Putamen (tissue), 1 donor: Measurements from ENCODE around the gene FGF12.
"Not testable (repeated sequence)": the region's sequence is repeated elsewhere in the genome, so short reads cannot be mapped to it uniquely, and the experiment has no call there.

ENCODE experiments used
- DNase-seq: peaks from one replicate; pipeline ENCODE4 v3.0.0-alpha.2; 2016; ENCODE audit warnings: low spot score

The FGF12 gene

GRCh38 chr3:192727032-192727847, at the start of gene FGF12:
FGF12 (minus strand) TSS chr3:192727541.
- peak; percentile 87 for DNase-seq

DNA sequence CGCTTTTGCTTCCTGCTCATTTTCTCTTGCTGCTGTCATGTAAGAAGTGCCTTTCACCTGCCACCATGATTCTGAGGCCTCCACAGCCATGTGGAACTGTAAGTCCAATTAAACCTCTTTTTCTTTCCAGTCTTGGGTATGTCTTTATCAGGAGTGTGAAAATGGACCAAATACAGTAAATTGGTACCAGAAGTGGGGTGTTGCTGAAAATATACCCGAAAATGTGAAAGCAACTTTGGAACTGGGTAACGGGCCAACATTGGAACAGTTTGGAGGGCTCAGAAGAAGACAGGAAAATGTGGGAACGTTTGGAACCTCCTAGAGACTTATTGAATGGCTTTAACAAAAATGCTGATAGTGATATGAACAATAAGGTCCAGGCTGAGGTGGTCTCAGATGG, 47.0 kb upstream of the FGF12 start:
- not testable (repeated sequence) for DNase-seq

DNA sequence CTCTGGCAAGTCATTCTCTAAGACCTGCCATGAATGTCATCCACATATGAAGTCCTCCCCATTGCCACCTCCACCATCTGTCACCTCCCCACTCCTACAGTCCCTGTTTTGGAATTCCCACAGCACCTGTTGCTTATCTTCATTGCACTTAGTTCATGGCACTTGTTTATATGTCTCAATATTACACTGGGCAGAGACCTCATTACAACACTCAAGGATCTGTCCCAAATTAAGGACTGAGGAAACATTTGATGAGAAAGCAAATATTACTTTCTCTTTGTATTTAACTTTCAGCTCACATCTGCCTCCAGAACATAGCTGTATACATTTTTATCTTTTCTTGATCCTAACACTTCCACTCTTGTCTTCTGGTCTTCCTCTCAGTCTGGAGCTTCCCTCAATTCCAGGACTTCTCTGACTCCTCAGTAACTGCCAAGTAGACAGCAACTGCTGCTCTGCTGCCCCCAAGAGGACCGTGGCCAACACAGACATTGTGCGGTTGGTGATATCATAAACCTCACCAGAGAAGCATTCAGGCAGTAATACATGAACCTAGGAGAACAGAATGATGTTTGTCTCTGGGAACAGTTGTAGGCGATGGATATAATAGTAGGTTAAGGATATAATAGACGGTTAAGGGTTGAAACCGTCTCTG, 45.0 kb upstream of the FGF12 start:
- peak; percentile 39 for DNase-seq

DNA sequence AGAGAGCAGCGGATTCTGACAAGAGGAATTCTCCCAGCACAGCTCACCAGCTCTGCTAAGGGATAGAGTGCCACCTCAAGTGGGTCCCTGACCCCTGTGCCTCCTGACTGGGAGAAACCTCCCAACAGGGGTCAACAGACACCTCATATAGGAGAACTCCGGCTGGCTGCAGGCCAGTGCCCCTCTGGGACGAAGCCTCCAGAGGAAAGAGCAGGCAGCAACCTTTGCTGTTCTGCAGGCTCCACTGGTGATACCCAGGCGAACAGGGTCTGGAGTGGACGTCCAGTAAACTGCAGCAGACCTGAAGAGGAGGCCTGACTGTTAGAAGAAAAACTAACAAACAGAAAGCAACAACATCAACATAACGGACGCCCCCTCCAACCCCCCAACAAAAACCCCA, 31.3 kb upstream of the FGF12 start:
- DNase-seq: no peak

GRCh38 chr3:192751148-192751547, 23.8 kb upstream of the FGF12 start:
- no peak for DNase-seq

DNA sequence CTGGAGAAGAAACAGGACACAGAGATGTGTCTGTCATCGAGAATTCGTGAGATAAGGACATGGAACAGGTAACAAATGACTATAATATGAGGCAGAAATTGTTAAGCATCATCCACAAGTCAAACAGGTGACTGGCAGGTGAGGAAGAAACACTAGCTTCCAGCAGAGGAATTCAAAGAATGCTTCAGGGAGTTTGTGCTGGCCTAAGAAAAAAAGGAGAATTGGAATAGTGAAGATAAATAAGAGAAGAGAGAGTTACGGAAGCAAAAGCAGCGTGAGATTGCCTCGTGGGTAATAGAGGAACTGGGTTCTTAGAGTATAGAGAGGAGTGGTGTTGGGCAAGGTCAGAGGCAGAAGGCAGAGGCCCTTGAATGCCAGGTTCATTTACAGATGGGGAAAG, 22.9 kb upstream of the FGF12 start:
- DNase-seq: no peak

DNA sequence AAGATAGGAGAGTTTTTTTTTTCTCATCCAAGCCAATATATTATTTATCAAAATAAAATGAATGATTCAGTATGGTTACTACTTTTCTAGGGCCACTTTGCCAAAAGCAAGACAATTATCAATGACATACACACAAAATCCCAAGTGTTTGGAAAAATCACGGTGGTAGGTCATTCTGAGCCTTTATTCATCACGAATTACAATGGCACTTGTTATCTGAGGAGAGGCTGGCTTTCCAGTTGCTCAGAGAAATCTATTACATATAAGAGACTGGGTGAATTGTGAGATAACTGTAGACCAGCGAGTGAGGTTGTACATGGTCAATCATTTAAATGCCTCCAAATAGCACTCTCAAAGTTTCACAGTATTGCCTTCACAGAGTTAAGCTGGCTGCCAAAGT, 20.4 kb upstream of the FGF12 start:
- DNase-seq: peak; percentile 63

DNA sequence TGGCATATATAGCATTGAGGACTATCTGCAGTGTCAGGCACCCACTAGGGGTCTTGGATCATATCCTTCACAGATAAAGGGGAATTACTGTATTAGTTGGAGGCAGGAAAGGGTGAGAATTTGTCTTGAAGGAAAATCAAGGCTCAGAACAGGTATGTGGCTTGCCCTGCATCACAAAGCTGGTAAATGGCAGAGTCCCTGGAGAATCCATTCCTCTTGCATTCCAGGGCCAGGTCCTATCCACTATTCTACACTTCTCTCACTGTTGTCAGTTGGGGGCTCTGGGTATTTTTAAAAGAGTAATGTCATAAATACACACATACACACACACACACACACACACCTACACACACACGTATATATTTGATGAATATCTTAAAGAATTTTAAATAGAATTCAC, 19.8 kb upstream of the FGF12 start:
- DNase-seq: no peak

DNA sequence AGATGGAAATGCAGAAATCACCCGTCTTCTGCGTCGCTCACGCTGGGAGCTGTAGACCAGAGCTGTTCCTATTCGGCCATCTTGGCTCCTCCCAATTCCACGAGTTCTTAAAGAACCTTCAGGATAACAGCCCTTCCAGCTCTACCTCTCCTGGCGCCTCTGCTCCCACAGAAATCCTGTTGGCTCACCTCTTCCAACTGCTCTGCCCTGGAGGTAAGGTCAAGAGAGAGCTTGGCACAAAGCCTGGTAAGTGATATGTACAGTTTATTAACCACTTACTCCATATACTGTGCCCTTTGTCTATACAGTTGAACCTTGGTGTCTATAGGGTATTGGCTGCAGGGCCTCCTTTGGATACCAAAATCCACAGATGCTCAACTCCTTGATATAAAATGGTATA, 17.8 kb upstream of the FGF12 start:
- DNase-seq: no peak

DNA sequence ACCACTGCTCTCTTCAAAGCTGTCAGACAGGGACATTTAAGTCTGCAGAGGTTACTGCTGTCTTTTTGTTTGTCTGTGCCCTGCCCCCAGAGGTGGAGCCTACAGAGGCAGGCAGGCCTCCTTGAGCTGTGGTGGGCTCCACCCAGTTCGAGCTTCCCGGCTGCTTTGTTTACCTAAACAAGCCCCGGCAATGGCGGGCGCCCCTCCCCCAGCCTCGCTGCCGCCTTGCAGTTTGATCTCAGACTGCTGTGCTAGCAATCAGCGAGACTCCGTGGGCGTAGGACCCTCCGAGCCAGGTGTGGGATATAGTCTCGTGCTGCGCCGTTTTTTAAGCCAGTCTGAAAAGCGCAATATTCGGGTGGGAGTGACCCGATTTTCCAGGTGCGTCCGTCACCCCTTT, 17.3 kb upstream of the FGF12 start:
- not testable (repeated sequence) for DNase-seq

- no peak for DNase-seq
Observed at GRCh38 chr3:192737506-192737905, 10.2 kb upstream of the FGF12 start.

- peak; percentile 28 for DNase-seq
Observed at GRCh38 chr3:192731233-192731632, 3.9 kb upstream of the FGF12 start.

DNA sequence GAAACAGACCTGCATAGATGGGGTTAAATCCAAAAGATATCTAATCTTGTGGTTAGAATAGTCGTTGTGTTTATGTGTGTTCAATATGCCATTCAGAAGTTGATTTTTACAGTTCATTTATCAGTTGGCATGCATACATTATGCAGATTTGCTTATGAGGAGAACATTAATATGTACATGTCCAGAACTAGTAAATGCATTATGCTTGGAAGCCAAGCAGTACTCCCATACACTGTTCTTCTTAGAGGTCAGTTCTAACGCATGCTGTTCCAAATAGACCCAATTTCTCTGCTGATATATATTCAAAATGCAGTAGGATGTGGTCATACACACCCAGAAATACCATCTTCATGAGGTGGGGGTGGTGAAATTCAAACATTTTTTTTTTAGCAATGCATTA, 956 bp downstream of the FGF12 start:
- DNase-seq: no peak

- no peak for DNase-seq
Observed at GRCh38 chr3:192719964-192720363, 7.4 kb downstream of the FGF12 start.

DNA sequence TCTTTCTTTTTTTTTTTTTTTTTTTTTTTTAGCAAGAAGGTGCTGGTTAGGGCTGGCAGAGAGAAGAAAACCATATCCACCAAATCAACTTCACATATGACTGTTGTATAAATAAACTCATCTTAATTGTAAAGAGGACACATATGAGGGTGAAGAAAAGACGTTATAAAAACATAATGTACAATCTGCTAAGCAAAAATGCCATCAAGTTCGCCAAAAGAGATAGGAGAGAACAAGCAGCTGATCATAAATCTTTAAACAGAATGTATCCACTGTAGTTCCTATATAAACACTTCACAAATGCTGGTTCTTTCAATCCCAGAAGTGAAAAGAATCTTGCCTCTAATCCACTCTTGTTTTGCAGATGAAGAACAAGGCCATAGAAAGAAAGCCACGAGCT, 9.2 kb downstream of the FGF12 start:
- no peak for DNase-seq

GRCh38 chr3:192715126-192715525, 12.2 kb downstream of the FGF12 start:
- no peak for DNase-seq

- DNase-seq: not testable (repeated sequence)
Observed at GRCh38 chr3:192711126-192711525, 16.2 kb downstream of the FGF12 start.

- DNase-seq: no peak
Observed at GRCh38 chr3:192710366-192710765, 17.0 kb downstream of the FGF12 start.

DNA sequence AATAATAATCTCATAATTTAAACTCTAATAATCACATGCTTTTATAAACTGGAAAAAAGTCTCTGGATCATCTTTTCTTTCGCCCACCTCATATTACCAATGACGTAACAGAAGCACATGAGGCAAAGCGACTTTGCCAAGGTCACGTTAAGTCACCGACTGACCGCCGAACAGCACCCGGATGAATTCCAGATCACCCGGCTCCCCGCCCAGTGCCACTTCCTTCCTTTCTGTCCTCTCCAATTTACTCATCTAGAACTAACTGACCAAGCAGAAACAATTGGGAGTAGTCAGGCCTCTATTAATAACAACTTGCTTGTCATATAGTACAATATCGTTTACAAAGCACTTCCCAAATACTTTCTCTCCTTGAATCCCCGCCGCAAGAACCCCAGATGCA, 21.1 kb downstream of the FGF12 start:
- DNase-seq: no peak

GRCh38 chr3:192700885-192701284, 26.5 kb downstream of the FGF12 start:
- no peak for DNase-seq

GRCh38 chr3:192696943-192697587, 30.3 kb downstream of the FGF12 start:
- DNase-seq: no peak

- no peak for DNase-seq
Observed at GRCh38 chr3:192687488-192688152, 39.7 kb downstream of the FGF12 start.

- no peak for DNase-seq
Observed at GRCh38 chr3:192685801-192686200, 41.5 kb downstream of the FGF12 start.
